ENCODE results near the gene RHBDL1. TPM values are rescaled to one million over a fixed set of nuclear protein-coding genes. Genes with fewer than 3 reads are reported as not detected.

Gene RHBDL1
- total and polyA plus RNA-seq, 9 of the 15 experiments (the other 6 are each of a cell fraction or from before 2014, with no cell fraction given) = 0.03 to 5.6 (median 1.3) TPM; not detected in 1

DNA sequence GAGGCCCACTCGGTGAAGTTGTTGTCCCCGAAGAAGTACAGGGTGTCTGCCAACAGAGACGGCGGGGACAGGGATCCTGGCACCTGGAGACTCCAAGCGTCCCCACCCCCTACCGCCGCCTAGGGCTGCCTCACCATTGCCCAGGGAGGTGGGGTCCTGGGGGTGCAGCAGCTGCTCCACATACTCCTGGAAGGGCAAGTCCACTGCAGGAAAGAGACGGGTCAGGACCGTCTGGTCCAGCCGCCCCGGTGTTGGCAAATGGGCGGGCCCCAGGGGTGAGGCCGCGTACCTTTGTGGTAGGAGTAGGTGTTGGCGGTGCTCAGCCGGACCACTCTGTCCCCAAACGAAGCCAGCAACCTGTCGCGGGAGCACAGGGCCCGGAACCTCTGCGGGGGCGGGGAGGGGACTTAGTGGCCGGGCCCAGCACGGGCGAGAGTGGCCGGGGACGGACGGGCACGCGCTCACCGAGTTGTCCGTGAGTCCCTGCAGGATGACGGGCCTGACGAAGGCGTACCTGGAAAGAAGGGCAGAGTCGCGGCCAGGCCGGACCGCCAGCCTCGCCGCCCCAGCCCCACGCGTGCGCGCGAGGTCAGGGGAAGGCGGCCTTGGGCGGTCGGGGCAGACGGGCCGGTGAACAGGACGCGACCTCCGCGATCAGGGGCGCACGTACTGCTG lies 8.1 kb downstream of the RHBDL1 start (continued):
- TF ChIP-seq, protein P1, sequence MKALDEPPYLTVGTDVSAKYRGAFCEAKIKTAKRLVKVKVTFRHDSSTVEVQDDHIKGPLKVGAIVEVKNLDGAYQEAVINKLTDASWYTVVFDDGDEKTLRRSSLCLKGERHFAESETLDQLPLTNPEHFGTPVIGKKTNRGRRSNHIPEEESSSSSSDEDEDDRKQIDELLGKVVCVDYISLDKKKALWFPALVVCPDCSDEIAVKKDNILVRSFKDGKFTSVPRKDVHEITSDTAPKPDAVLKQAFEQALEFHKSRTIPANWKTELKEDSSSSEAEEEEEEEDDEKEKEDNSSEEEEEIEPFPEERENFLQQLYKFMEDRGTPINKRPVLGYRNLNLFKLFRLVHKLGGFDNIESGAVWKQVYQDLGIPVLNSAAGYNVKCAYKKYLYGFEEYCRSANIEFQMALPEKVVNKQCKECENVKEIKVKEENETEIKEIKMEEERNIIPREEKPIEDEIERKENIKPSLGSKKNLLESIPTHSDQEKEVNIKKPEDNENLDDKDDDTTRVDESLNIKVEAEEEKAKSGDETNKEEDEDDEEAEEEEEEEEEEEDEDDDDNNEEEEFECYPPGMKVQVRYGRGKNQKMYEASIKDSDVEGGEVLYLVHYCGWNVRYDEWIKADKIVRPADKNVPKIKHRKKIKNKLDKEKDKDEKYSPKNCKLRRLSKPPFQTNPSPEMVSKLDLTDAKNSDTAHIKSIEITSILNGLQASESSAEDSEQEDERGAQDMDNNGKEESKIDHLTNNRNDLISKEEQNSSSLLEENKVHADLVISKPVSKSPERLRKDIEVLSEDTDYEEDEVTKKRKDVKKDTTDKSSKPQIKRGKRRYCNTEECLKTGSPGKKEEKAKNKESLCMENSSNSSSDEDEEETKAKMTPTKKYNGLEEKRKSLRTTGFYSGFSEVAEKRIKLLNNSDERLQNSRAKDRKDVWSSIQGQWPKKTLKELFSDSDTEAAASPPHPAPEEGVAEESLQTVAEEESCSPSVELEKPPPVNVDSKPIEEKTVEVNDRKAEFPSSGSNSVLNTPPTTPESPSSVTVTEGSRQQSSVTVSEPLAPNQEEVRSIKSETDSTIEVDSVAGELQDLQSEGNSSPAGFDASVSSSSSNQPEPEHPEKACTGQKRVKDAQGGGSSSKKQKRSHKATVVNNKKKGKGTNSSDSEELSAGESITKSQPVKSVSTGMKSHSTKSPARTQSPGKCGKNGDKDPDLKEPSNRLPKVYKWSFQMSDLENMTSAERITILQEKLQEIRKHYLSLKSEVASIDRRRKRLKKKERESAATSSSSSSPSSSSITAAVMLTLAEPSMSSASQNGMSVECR (CRISPR knock-in tag; IDR thresholded peaks at IDR 0.05) = 0 out of 2 replicates have a peak, but pooled peaks have one; percentile 19
- TF ChIP-seq BMI1 (IDR thresholded peaks at IDR 0.05; ENCODE audit: low read length) (no peak), RBM39 (optimal IDR thresholded peaks at IDR 0.05; ENCODE audit: low read depth, low read length) (no peak), SIN3A (IDR thresholded peaks at IDR 0.05; ENCODE audit: borderline replicate concordance in 2 of 2, control insufficient read depth in 1 of 2, low read depth in 2 of 2, low read length in 2 of 2) (peak in 1 of 2 experiments; percentile 16; a peak in 1 of 4 replicates), ZNF57 (CRISPR knock-in tag; IDR thresholded peaks at IDR 0.05) (peak; percentile 19; the same call in 1 of the 2 replicates), NFIX (CRISPR knock-in tag; IDR thresholded peaks at IDR 0.05; ENCODE audit: low read depth) (no peak), BCL6 (CRISPR knock-in tag; IDR thresholded peaks at IDR 0.05) (no peak), YY1 (IDR thresholded peaks at IDR 0.05; ENCODE audit: borderline replicate concordance in 1 of 3, control insufficient read depth in 1 of 3, extremely low read depth in 1 of 3, insufficient read depth in 3 of 3, insufficient read length in 1 of 3, insufficient replicate concordance in 2 of 3, low read depth in 1 of 3, low read length in 2 of 3) (no peak), ZNF75A (CRISPR knock-in tag; IDR thresholded peaks at IDR 0.05) (no peak), NR4A1 (CRISPR knock-in tag; IDR thresholded peaks at IDR 0.05) (peak; percentile 59; the same call in 1 of the 2 replicates), NR4A1 (tag; IDR thresholded peaks at IDR 0.05) (no peak), EHMT2 (IDR thresholded peaks at IDR 0.05) (no peak), ZNF780A (CRISPR knock-in tag; IDR thresholded peaks at IDR 0.05) (no peak), LARP7 (IDR thresholded peaks at IDR 0.05) (no peak)
- TF ChIP-seq, protein P2, sequence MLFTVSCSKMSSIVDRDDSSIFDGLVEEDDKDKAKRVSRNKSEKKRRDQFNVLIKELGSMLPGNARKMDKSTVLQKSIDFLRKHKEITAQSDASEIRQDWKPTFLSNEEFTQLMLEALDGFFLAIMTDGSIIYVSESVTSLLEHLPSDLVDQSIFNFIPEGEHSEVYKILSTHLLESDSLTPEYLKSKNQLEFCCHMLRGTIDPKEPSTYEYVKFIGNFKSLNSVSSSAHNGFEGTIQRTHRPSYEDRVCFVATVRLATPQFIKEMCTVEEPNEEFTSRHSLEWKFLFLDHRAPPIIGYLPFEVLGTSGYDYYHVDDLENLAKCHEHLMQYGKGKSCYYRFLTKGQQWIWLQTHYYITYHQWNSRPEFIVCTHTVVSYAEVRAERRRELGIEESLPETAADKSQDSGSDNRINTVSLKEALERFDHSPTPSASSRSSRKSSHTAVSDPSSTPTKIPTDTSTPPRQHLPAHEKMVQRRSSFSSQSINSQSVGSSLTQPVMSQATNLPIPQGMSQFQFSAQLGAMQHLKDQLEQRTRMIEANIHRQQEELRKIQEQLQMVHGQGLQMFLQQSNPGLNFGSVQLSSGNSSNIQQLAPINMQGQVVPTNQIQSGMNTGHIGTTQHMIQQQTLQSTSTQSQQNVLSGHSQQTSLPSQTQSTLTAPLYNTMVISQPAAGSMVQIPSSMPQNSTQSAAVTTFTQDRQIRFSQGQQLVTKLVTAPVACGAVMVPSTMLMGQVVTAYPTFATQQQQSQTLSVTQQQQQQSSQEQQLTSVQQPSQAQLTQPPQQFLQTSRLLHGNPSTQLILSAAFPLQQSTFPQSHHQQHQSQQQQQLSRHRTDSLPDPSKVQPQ (CRISPR knock-in tag; IDR thresholded peaks at IDR 0.05; ENCODE audit: borderline replicate concordance) = no peak
- TF ChIP-seq, protein P3, sequence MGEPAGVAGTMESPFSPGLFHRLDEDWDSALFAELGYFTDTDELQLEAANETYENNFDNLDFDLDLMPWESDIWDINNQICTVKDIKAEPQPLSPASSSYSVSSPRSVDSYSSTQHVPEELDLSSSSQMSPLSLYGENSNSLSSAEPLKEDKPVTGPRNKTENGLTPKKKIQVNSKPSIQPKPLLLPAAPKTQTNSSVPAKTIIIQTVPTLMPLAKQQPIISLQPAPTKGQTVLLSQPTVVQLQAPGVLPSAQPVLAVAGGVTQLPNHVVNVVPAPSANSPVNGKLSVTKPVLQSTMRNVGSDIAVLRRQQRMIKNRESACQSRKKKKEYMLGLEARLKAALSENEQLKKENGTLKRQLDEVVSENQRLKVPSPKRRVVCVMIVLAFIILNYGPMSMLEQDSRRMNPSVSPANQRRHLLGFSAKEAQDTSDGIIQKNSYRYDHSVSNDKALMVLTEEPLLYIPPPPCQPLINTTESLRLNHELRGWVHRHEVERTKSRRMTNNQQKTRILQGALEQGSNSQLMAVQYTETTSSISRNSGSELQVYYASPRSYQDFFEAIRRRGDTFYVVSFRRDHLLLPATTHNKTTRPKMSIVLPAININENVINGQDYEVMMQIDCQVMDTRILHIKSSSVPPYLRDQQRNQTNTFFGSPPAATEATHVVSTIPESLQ (CRISPR knock-in tag; IDR thresholded peaks at IDR 0.05) = 0 out of 2 replicates have a peak, but pooled peaks have one; percentile 69

Measured in K562 (cell line).